ENCODE results near the gene CARD14.

The CARD14 gene

DNA sequence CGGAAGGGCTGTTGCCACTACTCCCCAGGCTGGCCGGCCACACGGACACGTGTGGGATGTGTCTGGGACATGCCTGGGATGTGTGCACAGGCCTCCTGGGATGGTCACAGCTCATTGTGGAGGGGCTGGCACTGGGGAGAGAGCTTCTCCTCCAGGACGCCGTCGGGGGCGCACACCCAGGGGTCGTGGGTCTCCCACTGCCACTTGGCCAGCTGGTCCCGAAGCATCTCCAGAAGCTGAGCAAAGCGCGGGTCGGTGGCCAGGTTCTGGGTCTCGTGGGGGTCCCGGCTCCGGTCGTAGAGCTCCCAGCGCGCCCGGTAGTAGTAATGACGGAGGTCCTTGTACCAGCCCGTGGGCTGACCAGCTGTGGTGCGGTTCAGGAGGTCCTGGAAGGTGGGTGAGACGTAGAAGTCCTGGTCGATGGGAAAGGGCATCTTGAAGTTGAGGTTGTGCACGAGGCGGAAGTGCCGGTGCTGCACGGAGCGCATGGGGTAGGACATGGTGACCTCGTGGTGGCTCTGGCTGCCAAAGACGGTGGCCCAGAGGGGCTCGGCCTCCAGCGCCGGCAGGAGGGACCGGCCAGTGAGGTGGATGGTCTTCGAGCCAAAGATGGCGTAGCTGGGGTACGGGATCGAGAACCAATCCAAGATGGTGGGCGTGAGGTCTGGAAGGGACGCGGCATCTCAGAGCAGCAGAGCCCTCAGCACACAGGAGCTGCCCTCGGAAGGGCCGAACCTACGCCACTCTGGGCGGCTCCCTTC is 40.7 kb downstream of the CARD14 start:
- Mint-ChIP-seq H3K27me3 (no peaks in the 10 kb centered on the region), H3K27ac (ENCODE audit: low read depth) (no peak overlapping the region), H3K4me1 (no peaks in the 10 kb centered on the region), H3K9me3 (no peaks in the 10 kb centered on the region), H3K4me3 (no peak overlapping the region), H3K36me3 (ENCODE audit: insufficient read depth) (peaks cover 21% of the 10 kb centered on the region)
- ATAC-seq (replicated peaks; ENCODE audit: extremely low read depth, poor library complexity, severe bottlenecking) (no peak), DNase-seq (ENCODE audit: low spot score in 2 of 2) (no peak)

DNA sequence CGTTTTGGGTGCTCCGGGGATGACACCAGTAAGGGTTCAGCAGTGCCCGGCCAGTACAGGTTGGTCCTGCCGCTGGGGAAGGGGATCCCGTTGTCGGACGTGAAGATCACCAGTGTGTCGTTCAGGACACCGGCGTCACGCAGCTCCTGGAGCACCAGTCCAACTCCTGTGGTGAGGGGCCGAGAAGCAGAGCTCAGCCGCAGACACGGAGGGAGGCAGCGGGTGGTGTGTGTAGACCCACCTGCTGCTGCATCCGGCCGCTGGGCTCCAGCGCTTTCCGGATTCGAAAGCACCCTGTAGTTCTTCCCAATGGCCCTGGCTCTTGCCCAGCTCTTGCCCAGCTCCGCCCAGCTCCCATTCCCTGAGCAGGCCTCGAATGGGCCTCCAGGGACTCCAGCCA is 42.3 kb downstream of the CARD14 start:
- Mint-ChIP-seq H3K36me3 (ENCODE audit: insufficient read depth) (peaks cover 26% of the 10 kb centered on the region), H3K4me1 (peaks cover 8% of the 10 kb centered on the region), H3K27ac (ENCODE audit: low read depth) (no peak overlapping the region), H3K9me3 (no peaks in the 10 kb centered on the region), H3K27me3 (no peaks in the 10 kb centered on the region), H3K4me3 (no peak overlapping the region)
- ATAC-seq (replicated peaks; ENCODE audit: extremely low read depth, poor library complexity, severe bottlenecking) (no peak), DNase-seq (ENCODE audit: low spot score in 2 of 2) (no peak)

DNA sequence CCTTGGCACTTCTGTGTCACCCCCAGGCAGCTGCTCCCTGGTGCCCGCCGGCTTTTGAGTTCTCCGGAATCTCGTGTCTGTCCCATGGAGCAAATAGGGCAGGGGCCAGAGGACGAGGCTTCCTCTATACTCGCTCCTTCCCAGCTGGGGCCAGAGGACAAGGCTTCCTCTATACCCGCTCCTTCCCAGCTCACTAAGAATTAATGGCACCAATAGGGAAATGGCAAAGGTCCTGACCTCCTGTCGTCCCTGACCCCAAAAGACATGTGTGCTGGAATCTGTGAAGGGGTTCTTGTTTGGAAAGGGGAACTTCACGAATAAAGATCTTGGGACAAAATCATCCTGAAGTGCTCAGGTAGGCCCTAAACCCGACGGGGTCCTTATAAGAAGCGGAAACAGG is 42.7 kb downstream of the CARD14 start:
- Mint-ChIP-seq H3K36me3 (ENCODE audit: insufficient read depth) (peaks cover 26% of the 10 kb centered on the region), H3K27me3 (no peaks in the 10 kb centered on the region), H3K27ac (ENCODE audit: low read depth) (peak overlapping the region; percentile 35), H3K4me1 (peaks cover 12% of the 10 kb centered on the region), H3K4me3 (no peak overlapping the region), H3K9me3 (no peaks in the 10 kb centered on the region)
- ATAC-seq (replicated peaks; ENCODE audit: extremely low read depth, poor library complexity, severe bottlenecking), result no peak
- no peak for DNase-seq (ENCODE audit: low spot score in 2 of 2)

DNA sequence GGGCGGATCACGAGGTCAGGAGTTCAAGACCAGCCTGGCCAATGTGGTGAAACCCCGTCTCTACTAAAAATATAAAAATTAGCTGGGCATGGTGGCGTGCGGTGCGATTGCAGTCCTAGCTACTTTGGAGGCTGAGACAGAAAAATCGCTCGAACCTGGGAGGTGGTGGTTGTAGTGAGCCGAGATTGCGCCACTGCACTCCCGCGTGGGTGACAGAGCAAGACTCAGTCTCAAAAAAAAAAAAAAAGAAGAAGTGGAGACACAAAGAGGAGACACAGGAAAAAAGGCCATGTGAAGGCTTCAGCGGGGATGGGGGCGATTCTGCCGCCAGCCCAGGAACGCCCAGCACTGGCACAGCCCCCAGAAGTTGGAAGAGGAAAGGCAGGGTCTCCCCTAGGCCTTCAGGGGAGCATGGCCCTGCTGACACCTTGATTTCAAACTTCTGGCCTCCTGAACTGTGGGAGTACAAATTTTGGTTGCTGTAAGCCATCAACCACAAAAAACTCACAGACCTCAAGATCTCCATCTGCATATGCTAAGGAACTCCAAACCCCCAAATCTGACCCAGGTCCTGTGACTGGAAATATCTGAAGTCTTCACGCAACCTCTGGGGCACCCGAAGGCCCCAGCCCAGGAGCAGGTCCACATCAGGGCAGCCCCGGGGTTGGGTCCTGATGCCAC is 43.3 kb downstream of the CARD14 start:
- Mint-ChIP-seq H3K4me3 (no peak overlapping the region), H3K27me3 (no peaks in the 10 kb centered on the region), H3K9me3 (no peaks in the 10 kb centered on the region), H3K27ac (ENCODE audit: low read depth) (peak overlapping the region; percentile 35), H3K36me3 (ENCODE audit: insufficient read depth) (peaks cover 26% of the 10 kb centered on the region), H3K4me1 (peaks cover 15% of the 10 kb centered on the region)
- ATAC-seq (replicated peaks; ENCODE audit: extremely low read depth, poor library complexity, severe bottlenecking) (no peak), DNase-seq (ENCODE audit: low spot score in 2 of 2) (no peak)

DNA sequence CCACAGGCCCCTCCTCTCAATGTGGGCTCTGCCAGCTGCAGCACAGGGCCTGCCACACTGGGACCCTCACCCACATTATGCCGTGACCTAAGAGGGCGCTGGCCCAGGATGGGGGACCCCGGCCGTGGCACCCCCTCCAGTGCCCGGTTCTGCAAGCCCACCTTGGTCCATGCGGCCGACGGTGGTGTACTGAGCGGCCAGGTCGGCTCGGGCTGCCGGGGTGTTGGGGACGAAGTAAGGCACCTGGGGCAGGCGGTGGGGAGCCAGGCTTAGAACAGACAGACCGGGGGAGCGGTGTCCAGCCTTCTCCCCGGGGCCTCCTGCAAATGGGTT is 43.8 kb downstream of the CARD14 start:
- Mint-ChIP-seq H3K4me1 (peaks cover 19% of the 10 kb centered on the region), H3K36me3 (ENCODE audit: insufficient read depth) (peaks cover 26% of the 10 kb centered on the region), H3K27me3 (no peaks in the 10 kb centered on the region), H3K27ac (ENCODE audit: low read depth) (no peak overlapping the region), H3K4me3 (no peak overlapping the region), H3K9me3 (no peaks in the 10 kb centered on the region)
- DNase-seq (ENCODE audit: low spot score in 2 of 2) (no peak), ATAC-seq (replicated peaks; ENCODE audit: extremely low read depth, poor library complexity, severe bottlenecking) (no peak)

DNA sequence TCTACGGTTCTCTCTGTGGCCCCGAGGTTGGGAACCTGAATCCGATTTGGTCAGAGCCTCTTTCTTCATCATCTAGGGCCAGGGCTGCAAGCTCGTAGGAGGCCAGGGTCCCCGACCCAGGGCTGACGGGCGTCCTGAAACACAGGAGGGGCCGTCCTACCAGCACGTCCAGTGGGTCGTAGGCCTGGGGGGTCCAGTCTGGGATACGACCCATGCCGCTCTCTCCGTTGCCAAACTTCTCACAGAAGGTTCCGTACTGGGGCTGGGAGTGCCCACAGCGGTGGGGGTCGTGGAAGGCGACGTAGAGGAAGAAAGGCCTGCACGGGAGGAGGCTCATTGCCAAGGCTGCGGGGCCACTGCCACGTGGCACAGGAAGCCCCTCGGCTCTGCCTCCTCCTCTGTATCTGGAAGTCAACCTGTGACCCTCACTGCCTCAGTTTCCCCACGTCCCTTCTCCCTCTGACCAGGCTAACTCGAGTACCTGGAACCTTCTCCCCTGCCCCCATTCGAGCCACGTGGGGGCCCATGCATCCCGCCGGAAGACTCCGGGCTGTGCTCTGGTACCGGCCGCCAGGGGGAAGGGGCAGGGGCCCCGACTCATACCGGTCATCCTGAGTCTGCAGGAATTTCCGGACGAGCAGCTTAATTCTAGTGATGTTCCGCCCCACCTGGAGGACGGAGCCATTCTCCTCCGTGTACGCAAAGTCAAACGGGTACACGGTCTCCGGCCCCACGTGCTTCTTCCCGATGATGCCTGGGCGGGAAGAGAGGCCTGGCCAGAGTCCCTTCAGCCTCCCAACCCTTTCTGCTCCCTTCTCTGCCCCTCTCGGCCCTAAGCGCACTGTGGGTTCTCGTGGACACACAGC is 44.4 kb downstream of the CARD14 start:
- no peak overlapping the region for H3K4me3 Mint-ChIP-seq
- peaks cover 24% of the 10 kb centered on the region for H3K36me3 Mint-ChIP-seq (ENCODE audit: insufficient read depth)
- DNase-seq (ENCODE audit: low spot score in 2 of 2) (no peak), ATAC-seq (replicated peaks; ENCODE audit: extremely low read depth, poor library complexity, severe bottlenecking) (no peak)
- H3K4me1 Mint-ChIP-seq, result peaks cover 24% of the 10 kb centered on the region
- no peaks in the 10 kb centered on the region for H3K27me3 Mint-ChIP-seq
- no peak overlapping the region for H3K27ac Mint-ChIP-seq (ENCODE audit: low read depth)
- no peaks in the 10 kb centered on the region for H3K9me3 Mint-ChIP-seq

DNA sequence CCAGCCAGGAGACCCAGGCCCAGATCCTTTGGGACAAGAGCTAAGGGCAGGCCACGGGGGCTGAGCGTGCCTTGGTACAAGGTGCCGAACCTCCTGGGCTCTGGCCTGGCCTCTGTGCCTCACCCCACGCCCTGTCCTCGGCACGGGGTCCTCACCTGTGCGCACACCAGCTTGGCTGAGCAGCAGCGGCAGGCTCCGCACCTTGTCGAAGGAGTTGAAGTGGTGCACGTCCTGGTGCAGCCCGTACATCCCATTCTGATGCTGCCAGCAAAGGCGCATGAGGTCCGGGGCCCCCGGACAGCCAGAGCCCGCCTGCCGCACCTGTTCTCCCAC is 45.0 kb downstream of the CARD14 start:
- Mint-ChIP-seq H3K4me3 (no peak overlapping the region), H3K27ac (ENCODE audit: low read depth) (no peak overlapping the region), H3K4me1 (peaks cover 30% of the 10 kb centered on the region), H3K9me3 (no peaks in the 10 kb centered on the region), H3K27me3 (no peaks in the 10 kb centered on the region), H3K36me3 (ENCODE audit: insufficient read depth) (peaks cover 25% of the 10 kb centered on the region)
- DNase-seq (ENCODE audit: low spot score in 2 of 2) (no peak), ATAC-seq (replicated peaks; ENCODE audit: extremely low read depth, poor library complexity, severe bottlenecking) (no peak)

DNA sequence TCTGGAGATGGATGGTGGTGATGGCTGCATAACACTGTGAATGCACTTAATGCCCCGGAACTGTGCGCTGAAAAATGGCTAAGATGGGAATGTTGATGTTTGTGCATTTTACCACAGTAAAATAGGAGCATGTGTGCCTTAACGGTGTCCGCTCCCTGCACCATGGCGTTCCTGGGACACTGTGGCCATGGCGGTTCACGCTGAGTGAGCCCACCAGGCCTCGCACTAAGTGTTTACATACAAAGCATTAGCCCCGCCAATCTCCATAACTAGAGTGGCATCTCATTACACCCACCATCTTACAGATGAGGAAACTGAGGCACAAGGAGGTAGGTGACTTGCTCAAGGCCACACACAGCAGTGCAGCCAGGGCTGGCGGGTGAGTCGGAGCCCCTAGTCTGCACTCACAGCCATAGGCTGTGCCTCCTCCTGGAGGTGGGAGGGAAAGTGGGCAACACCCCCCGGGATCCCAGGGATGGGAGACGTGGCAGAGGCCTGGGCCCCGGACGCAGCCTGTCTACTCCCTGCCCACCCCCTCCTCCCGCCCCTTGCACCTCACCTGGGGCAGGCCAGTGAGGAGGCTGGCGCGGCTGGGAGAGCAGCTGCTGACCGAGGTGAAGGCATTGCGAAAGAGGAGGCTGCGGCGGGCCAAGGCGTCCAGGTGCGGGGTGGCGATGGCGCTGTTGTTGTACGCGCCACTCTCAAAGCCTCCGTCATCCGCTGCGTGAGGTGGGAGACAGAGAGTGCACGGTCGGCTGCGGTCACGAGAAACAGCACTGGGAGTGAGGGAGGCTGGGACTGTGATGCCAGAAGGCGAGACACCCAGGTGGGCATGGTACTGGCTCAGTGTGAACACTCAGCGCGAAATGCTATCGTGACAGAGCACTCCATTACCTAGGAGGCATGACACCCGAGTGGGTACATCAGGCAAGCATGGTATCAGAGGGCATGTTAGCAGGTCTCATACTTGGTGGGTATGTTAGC is 46.9 kb downstream of the CARD14 start:
- no peak for ATAC-seq (replicated peaks; ENCODE audit: extremely low read depth, poor library complexity, severe bottlenecking)
- no peaks in the 10 kb centered on the region for H3K27me3 Mint-ChIP-seq
- peak overlapping the region; percentile 10 for H3K4me3 Mint-ChIP-seq
- peak overlapping the region; percentile 75 for H3K27ac Mint-ChIP-seq (ENCODE audit: low read depth)
- peaks cover 32% of the 10 kb centered on the region for H3K4me1 Mint-ChIP-seq
- H3K9me3 Mint-ChIP-seq, result no peaks in the 10 kb centered on the region
- peaks cover 14% of the 10 kb centered on the region for H3K36me3 Mint-ChIP-seq (ENCODE audit: insufficient read depth)
- DNase-seq (ENCODE audit: low spot score in 2 of 2), result no peak

DNA sequence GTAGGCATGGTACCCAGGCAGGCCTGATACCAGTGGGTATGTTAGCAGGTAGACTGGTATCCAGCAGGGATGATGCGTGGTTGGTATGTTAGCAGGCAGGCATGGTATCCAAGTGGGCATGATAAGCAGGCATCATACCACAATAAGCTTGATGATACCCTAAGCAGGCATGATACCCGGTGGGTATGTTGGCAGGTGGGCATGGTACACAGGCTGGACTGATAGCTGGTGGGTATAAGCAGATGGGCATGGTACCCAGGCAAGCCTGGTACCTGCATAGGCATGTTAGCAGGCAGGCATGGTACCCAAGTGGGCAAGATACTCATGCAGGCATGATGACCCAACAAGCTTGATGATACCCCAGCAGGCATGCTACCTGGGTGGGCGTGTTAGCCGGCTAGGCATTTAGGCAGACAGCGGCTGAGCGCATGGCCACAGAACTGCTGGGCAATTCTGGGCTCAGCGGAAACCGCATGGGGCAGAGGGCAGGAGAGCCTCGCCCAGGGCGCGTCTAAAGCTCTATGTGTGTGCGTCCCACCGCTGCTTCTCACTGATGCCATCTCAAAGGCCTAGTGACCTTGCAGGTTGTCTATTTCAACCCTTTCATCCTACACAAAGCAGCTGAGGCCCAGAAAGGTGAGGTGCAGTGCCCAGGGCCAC is 48.0 kb downstream of the CARD14 start:
- Mint-ChIP-seq H3K4me1 (peaks cover 36% of the 10 kb centered on the region), H3K4me3 (peak overlapping the region; percentile 90), H3K36me3 (ENCODE audit: insufficient read depth) (peaks cover 14% of the 10 kb centered on the region), H3K9me3 (no peaks in the 10 kb centered on the region), H3K27ac (ENCODE audit: low read depth) (peak overlapping the region; percentile 75), H3K27me3 (no peaks in the 10 kb centered on the region)
- no peak for ATAC-seq (replicated peaks; ENCODE audit: extremely low read depth, poor library complexity, severe bottlenecking)
- DNase-seq (ENCODE audit: low spot score in 2 of 2), result no peak

DNA sequence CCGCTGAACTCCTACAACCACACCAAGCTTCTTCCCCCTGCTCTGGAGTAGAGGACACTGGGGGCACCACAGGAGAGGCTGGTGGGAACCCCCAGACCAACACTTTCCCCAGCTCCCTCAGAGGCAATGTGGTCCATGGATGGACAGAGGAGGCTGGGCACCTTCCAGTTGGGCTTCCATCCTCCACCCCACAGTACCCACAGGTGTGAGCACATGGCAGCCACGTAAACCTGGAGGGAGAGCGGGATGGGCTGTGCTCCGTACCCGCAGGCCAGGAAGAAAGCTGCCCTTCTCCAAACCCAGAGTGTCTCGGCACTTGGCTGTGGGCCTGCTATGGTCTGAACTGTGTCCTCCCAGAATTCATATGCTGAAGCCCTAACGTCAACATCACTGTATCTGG is 48.6 kb downstream of the CARD14 start:
- Mint-ChIP-seq H3K27ac (ENCODE audit: low read depth) (peak overlapping the region; percentile 98), H3K4me1 (peaks cover 42% of the 10 kb centered on the region), H3K36me3 (ENCODE audit: insufficient read depth) (peaks cover 14% of the 10 kb centered on the region), H3K4me3 (peak overlapping the region; percentile 90), H3K9me3 (no peaks in the 10 kb centered on the region), H3K27me3 (no peaks in the 10 kb centered on the region)
- no peak for DNase-seq (ENCODE audit: low spot score in 2 of 2)
- ATAC-seq (replicated peaks; ENCODE audit: extremely low read depth, poor library complexity, severe bottlenecking), result no peak

DNA sequence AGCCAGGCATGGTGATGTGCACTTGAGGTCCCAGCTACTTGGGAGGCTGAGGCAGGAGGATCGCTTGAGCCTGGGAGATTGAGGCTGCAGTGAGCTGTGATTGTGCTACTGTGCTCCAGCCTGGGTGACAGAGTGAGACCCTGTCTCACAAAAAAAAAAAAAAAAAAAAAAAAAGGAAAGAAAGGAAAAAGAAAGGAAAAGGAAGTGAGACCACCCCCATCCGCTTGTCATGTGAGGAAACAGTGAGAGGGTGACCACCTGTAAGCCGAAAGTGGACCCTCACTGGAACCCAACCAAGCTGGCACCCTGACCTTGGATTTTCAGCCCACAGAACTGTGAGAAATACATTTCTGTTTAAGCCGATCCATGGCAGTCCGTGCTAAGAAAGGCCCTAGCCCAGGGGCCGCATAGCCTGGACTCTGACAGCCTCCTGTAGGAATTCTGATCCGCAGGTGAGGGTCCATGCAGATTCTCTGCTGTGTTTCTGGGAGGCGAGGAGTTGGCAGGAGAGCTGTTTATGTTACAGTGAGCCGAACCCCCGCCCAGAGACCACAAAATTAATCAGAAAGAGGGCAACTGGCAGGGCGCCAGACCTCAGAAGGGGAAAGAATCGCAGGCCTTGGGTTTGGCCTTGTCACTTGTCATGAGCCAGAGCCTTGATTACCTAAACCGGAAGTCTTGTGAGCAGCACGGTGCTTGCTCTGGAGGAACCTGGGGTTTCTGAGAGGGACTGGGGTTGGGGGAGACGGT is 49.4 kb downstream of the CARD14 start:
- no peaks in the 10 kb centered on the region for H3K9me3 Mint-ChIP-seq
- ATAC-seq (replicated peaks; ENCODE audit: extremely low read depth, poor library complexity, severe bottlenecking) (peak; percentile 95), DNase-seq (ENCODE audit: low spot score in 2 of 2) (peak; percentile 92 to 93)
- peaks cover 14% of the 10 kb centered on the region for H3K36me3 Mint-ChIP-seq (ENCODE audit: insufficient read depth)
- H3K27me3 Mint-ChIP-seq, result no peaks in the 10 kb centered on the region
- H3K27ac Mint-ChIP-seq (ENCODE audit: low read depth), result peak overlapping the region; percentile 98
- peak overlapping the region; percentile 90 for H3K4me3 Mint-ChIP-seq
- H3K4me1 Mint-ChIP-seq, result peaks cover 48% of the 10 kb centered on the region

Measured in central memory CD8-positive, alpha-beta T cell (primary cell).